Measurements from ENCODE around the gene LRRC8B.

DNA sequence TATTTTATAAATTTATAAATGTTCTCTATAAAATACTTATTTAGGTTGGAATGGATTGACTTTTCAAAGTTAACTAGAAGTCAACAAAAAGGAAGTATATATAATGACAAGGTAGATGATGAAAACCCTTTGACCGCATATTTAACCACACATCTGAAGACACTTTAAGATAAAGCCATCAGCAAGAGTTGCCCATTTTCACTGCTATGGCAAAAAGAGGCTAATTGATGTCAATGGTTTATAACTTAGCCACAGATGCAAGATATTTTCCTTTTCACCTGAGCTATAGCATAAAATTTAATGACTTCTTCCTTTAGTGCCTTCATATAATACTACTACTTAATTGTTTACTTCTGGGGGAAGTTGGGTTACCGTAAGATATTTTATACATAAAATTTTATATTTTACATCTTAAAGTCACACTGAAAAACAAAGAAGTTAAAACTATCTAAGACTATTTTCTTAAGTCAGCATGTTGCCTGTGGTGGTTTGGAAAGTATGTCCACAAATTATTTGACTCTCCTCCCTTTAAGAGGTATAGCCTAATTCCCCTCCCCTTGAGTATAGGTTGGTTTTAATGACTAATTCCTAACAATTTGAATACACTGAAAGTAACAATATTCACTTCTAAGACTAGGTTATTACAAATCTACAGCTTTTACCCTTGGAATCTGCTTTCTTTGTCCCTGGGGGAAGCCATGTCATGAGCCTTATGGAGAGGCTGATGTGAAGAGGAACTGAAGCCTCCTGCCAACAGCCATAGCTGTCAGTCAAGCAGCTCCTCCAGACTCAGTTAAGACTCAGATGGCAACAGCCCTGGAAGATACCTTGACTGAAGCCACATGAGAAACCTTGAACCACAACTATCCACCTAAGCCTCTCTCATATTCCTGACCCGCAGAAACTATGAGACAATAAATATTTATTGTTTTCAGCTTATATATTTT lies 40.3 kb upstream of the LRRC8B start:
- TF ChIP-seq EZH2phosphoT487 (IDR thresholded peaks at IDR 0.05; ENCODE audit: borderline replicate concordance, low read depth), result no peak
- TF ChIP-seq, protein P1, sequence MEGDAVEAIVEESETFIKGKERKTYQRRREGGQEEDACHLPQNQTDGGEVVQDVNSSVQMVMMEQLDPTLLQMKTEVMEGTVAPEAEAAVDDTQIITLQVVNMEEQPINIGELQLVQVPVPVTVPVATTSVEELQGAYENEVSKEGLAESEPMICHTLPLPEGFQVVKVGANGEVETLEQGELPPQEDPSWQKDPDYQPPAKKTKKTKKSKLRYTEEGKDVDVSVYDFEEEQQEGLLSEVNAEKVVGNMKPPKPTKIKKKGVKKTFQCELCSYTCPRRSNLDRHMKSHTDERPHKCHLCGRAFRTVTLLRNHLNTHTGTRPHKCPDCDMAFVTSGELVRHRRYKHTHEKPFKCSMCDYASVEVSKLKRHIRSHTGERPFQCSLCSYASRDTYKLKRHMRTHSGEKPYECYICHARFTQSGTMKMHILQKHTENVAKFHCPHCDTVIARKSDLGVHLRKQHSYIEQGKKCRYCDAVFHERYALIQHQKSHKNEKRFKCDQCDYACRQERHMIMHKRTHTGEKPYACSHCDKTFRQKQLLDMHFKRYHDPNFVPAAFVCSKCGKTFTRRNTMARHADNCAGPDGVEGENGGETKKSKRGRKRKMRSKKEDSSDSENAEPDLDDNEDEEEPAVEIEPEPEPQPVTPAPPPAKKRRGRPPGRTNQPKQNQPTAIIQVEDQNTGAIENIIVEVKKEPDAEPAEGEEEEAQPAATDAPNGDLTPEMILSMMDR (IDR thresholded peaks at IDR 0.05), result no peak
